ENCODE measurements around the gene PRDM15. TPM values are rescaled to one million over a fixed set of nuclear protein-coding genes. Genes with fewer than 3 reads are reported as not detected.

Gene PRDM15
- total RNA-seq, 1 experiment from 2014 or later, result 9.9 TPM

DNA sequence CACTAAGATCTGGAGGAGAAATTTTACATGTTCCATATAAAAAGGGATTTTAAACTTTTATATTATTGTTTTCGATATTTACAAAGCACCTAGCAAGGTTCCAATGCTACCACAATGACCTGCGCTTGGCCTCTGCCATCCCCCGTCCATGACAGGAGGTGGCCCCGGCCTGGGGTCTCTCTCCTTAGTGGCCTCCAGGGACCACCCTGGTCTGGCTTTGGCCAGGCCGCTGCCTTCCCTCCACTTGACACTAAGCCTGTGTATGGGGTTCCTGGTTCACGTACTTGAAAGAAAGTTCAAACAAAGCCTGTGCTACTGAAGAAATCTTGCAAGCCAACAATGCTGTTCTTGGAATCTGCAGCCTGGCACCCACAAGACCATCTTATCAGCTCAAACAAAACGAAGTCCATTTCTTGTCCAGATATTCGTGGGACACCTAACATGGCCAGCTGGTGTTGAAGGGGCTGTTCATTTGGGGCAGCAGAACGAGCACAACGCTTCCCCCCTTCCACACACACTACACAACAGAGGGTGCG, 12.8 kb downstream of the PRDM15 start:
- H2BK20ac ChIP-seq (ENCODE audit: low read depth, low read length, poor library complexity, severe bottlenecking), result no peak overlapping the region
- H3K9me3 Mint-ChIP-seq, result no peaks in the 10 kb centered on the region
- H3K79me1 ChIP-seq (ENCODE audit: insufficient read depth, low read depth, low read length, poor library complexity, severe bottlenecking), result no peaks in the 10 kb centered on the region
- H3K9me3 ChIP-seq (ENCODE audit: control insufficient read depth, low read depth, low read length), result no peaks in the 10 kb centered on the region
- H3K18ac ChIP-seq (ENCODE audit: insufficient read length, low read depth, low read length), result no peak overlapping the region
- H2AK5ac ChIP-seq (ENCODE audit: insufficient read length, low read length), result no peak overlapping the region
- no peaks in the 10 kb centered on the region for H3K36me3 Mint-ChIP-seq (ENCODE audit: insufficient read depth in 1 of 3, low read depth in 3 of 3)
- DNase-seq, result no peak
- WGBS (ENCODE audit: extremely low coverage, insufficient read length, low lambda C conversion rate), result no CpG with 5 or more reads among the region's 11 CpGs
- peak overlapping the region in 2 of 3 experiments; percentile 46 to 49; a peak in 2 of 7 replicates for H3K27ac Mint-ChIP-seq
- no peak overlapping the region for H3K56ac ChIP-seq (ENCODE audit: insufficient read length, low read depth, low read length)
- H3K4me1 ChIP-seq (ENCODE audit: insufficient read depth, low read length), result no peaks in the 10 kb centered on the region
- no peak overlapping the region for H3K9ac ChIP-seq (ENCODE audit: extremely low read depth, insufficient read length, low read length)
- no peak overlapping the region for H3K23ac ChIP-seq (ENCODE audit: insufficient read length, low read depth, low read length)
- no peaks in the 10 kb centered on the region for H3K27me3 Mint-ChIP-seq (ENCODE audit: low read depth)
- no peak overlapping the region for H3K4ac ChIP-seq (ENCODE audit: low read depth, low read length)
- H3K79me2 ChIP-seq (ENCODE audit: insufficient read depth, low read length), result no peaks in the 10 kb centered on the region; the same call in 1 of the 2 replicates
- H3K23me2 ChIP-seq (ENCODE audit: insufficient read length, low read depth, low read length, poor library complexity, severe bottlenecking), result peaks cover under 1% of the 10 kb centered on the region
- no peaks in the 10 kb centered on the region for H4K20me1 ChIP-seq (ENCODE audit: control insufficient read depth, insufficient read depth, insufficient read length)
- no peak overlapping the region for H4K91ac ChIP-seq (ENCODE audit: insufficient read length, low read depth, low read length)
- H4K8ac ChIP-seq (replicated peaks; ENCODE audit: insufficient read length, low read depth, low read length), result no peak overlapping the region
- no peak overlapping the region for H3K27ac ChIP-seq (ENCODE audit: insufficient read length, low read depth, low read length)
- no peak overlapping the region for H2BK12ac ChIP-seq (ENCODE audit: insufficient read length, low read depth, low read length)
- no peak overlapping the region for H2AFZ ChIP-seq (ENCODE audit: low read length)
- no peak overlapping the region for H4K5ac ChIP-seq (ENCODE audit: insufficient read length, low read depth, low read length)
- TF ChIP-seq, protein P1, sequence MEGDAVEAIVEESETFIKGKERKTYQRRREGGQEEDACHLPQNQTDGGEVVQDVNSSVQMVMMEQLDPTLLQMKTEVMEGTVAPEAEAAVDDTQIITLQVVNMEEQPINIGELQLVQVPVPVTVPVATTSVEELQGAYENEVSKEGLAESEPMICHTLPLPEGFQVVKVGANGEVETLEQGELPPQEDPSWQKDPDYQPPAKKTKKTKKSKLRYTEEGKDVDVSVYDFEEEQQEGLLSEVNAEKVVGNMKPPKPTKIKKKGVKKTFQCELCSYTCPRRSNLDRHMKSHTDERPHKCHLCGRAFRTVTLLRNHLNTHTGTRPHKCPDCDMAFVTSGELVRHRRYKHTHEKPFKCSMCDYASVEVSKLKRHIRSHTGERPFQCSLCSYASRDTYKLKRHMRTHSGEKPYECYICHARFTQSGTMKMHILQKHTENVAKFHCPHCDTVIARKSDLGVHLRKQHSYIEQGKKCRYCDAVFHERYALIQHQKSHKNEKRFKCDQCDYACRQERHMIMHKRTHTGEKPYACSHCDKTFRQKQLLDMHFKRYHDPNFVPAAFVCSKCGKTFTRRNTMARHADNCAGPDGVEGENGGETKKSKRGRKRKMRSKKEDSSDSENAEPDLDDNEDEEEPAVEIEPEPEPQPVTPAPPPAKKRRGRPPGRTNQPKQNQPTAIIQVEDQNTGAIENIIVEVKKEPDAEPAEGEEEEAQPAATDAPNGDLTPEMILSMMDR (conservative IDR thresholded peaks at IDR 0.05), result no peak
- peaks cover 15 to 19% of the 10 kb centered on the region in 2 experiments for H3K4me1 Mint-ChIP-seq
- H2BK15ac ChIP-seq (ENCODE audit: low read depth, low read length), result no peak overlapping the region
- H3T11ph ChIP-seq (ENCODE audit: low read length), result no peak overlapping the region
- H3K27me3 ChIP-seq (ENCODE audit: insufficient read depth, low read length), result no peaks in the 10 kb centered on the region
- no peak overlapping the region for H2BK5ac ChIP-seq (ENCODE audit: insufficient read length, low read length)
- H3K14ac ChIP-seq (ENCODE audit: insufficient read depth, low read length), result no peak overlapping the region
- no peak overlapping the region for H3K4me3 Mint-ChIP-seq
- H2BK120ac ChIP-seq (ENCODE audit: low read depth, low read length, poor library complexity, severe bottlenecking), result no peak overlapping the region
- no peak overlapping the region for H3K4me2 ChIP-seq (ENCODE audit: insufficient read depth, insufficient read length, low read length)

All from H9 (cell line).